ENCODE measurements around the gene SSH2.
A peak's percentile ranks its signal among the peaks of the same experiment; 100 is the strongest.
"Not testable (repeated sequence)": the region's sequence is repeated elsewhere in the genome, so short reads cannot be mapped to it uniquely, and the experiment has no call there.

Gene SSH2

GRCh38 chr17:29652976-29653375, 277.1 kb downstream of the SSH2 start:
- DNase-seq, result no peak

GRCh38 chr17:29651913-29652312, 278.1 kb downstream of the SSH2 start:
- not testable (repeated sequence) for DNase-seq

- DNase-seq, result no peak
These were observed 279.6 kb downstream of the SSH2 start for GRCh38 chr17:29650396-29650795.

- no peak for DNase-seq
These were observed 280.7 kb downstream of the SSH2 start for GRCh38 chr17:29649359-29649758.

- DNase-seq, result no peak
These were observed 282.0 kb downstream of the SSH2 start for GRCh38 chr17:29648005-29648404.

- peak; percentile 41 for DNase-seq
These were observed 284.4 kb downstream of the SSH2 start for GRCh38 chr17:29645515-29646051.

GRCh38 chr17:29643817-29644160, 286.2 kb downstream of the SSH2 start:
- no peak for DNase-seq

GRCh38 chr17:29642171-29642611, 287.8 kb downstream of the SSH2 start:
- no peak for DNase-seq

- no peak for DNase-seq
These were observed 288.9 kb downstream of the SSH2 start for GRCh38 chr17:29640981-29641642.

- DNase-seq, result no peak
These were observed 289.6 kb downstream of the SSH2 start for GRCh38 chr17:29640413-29640812.

GRCh38 chr17:29633886-29634285, 296.1 kb downstream of the SSH2 start:
- no peak for DNase-seq

- DNase-seq, result no peak
These were observed 299.3 kb downstream of the SSH2 start for GRCh38 chr17:29630630-29631193.

GRCh38 chr17:29629839-29630238, 300.2 kb downstream of the SSH2 start:
- DNase-seq, result no peak

GRCh38 chr17:29628644-29629043, 301.4 kb downstream of the SSH2 start:
- no peak for DNase-seq

GRCh38 chr17:29627951-29628350, 302.1 kb downstream of the SSH2 start:
- DNase-seq, result no peak

GRCh38 chr17:29625037-29625750, 304.8 kb downstream of the SSH2 start:
- DNase-seq, result no peak

GRCh38 chr17:29624586-29624985, 305.4 kb downstream of the SSH2 start:
- DNase-seq, result no peak

- DNase-seq, result no peak
These were observed 306.8 kb downstream of the SSH2 start for GRCh38 chr17:29623283-29623647.

- no peak for DNase-seq
These were observed 307.4 kb downstream of the SSH2 start, which contains the start of gene CORO6 for GRCh38 chr17:29622337-29623282. CORO6 (minus strand) TSS chr17:29622912; CDS start chr17:29621421, 1,491 bp downstream.

- DNase-seq, result no peak
These were observed 308.3 kb downstream of the SSH2 start for GRCh38 chr17:29621751-29622194.

GRCh38 chr17:29620779-29621500, 309.1 kb downstream of the SSH2 start:
- DNase-seq, result no peak

GRCh38 chr17:29620271-29620670, 309.8 kb downstream of the SSH2 start:
- DNase-seq, result no peak

Measured in GF-D8 (cell line).